GM18868 (cell line): ENCODE data around the gene ZC3HAV1.
"Not testable (repeated sequence)": the region's sequence is repeated elsewhere in the genome, so short reads cannot be mapped to it uniquely, and the experiment has no call there.

ENCODE experiments used
- ATAC-seq: cut with Tn5 transposase; IDR thresholded peaks from one replicate; pipeline ENCODE4 v1.9.1; 2021; ENCODE audit warnings: mild to moderate bottlenecking, moderate library complexity; ENCODE audit not compliant: unreplicated experiment

Gene ZC3HAV1

GRCh38 chr7:139055674-139056073 is 53.8 kb downstream of the ZC3HAV1 start:
- no peak for ATAC-seq

GRCh38 chr7:139054656-139055055 is 54.9 kb downstream of the ZC3HAV1 start:
- ATAC-seq: not testable (repeated sequence)

GRCh38 chr7:139054101-139054500 is 55.4 kb downstream of the ZC3HAV1 start:
- ATAC-seq: no peak

- ATAC-seq: no peak
Measured at GRCh38 chr7:139051655-139052054, 57.9 kb downstream of the ZC3HAV1 start.

GRCh38 chr7:139049936-139050335 is 59.6 kb downstream of the ZC3HAV1 start:
- no peak for ATAC-seq

GRCh38 chr7:139049111-139049510 is 60.4 kb downstream of the ZC3HAV1 start:
- ATAC-seq: no peak

- ATAC-seq: no peak
Measured at GRCh38 chr7:139047970-139048369, 61.5 kb downstream of the ZC3HAV1 start.

- no peak for ATAC-seq
Measured at GRCh38 chr7:139046143-139046542, 63.4 kb downstream of the ZC3HAV1 start.

GRCh38 chr7:139044813-139045794 is 64.4 kb downstream of the ZC3HAV1 start:
- no peak for ATAC-seq

- ATAC-seq: no peak
Measured at GRCh38 chr7:139043823-139044812, 65.4 kb downstream of the ZC3HAV1 start.

- ATAC-seq: peak; percentile 48
Measured at GRCh38 chr7:139041378-139042085, 68.0 kb downstream of the ZC3HAV1 start.

- no peak for ATAC-seq
Measured at GRCh38 chr7:139038691-139039090, 70.8 kb downstream of the ZC3HAV1 start.

GRCh38 chr7:139036901-139037300 is 72.6 kb downstream of the ZC3HAV1 start:
- ATAC-seq: no peak

GRCh38 chr7:139035586-139036353 is 73.8 kb downstream of the ZC3HAV1 start, which contains the start of gene ZC3HAV1L:
ZC3HAV1L (minus strand) TSS chr7:139036042; CDS start chr7:139036017, 25 bp downstream.
- peak; percentile 95 for ATAC-seq

- peak; percentile 33 for ATAC-seq
Measured at GRCh38 chr7:139034855-139035585, 74.5 kb downstream of the ZC3HAV1 start.

- no peak for ATAC-seq
Measured at GRCh38 chr7:139034336-139034735, 75.2 kb downstream of the ZC3HAV1 start.

- ATAC-seq: no peak
Measured at GRCh38 chr7:139033346-139034114, 76.0 kb downstream of the ZC3HAV1 start.

- ATAC-seq: no peak
Measured at GRCh38 chr7:139032473-139032872, 77.0 kb downstream of the ZC3HAV1 start.
